Nephron (organoid): ENCODE measurements around the gene KDM4B.

Experiments used
- H3K27ac Mint-ChIP-seq, 3 experiments: 2 replicates each; pipeline ENCODE4 v1.8.0; 2020; ENCODE audit warnings: mixed read lengths in 3 of 3, mild to moderate bottlenecking in 2 of 3, moderate library complexity in 1 of 3
- H3K27me3 Mint-ChIP-seq: 2 replicates; pipeline ENCODE4 v1.8.0; 2021; ENCODE audit warnings: low read depth, mild to moderate bottlenecking, moderate library complexity, mixed read lengths
- H3K36me3 Mint-ChIP-seq: 2 replicates; pipeline ENCODE4 v1.8.0; 2020; ENCODE audit warnings: low read depth, mixed read lengths
- H3K4me1 Mint-ChIP-seq: 2 replicates; pipeline ENCODE4 v1.8.0; 2020; ENCODE audit warnings: mixed read lengths
- H3K4me3 Mint-ChIP-seq, 3 experiments: 2 replicates each; pipeline ENCODE4 v1.8.0; 2020; ENCODE audit warnings: mild to moderate bottlenecking in 3 of 3, mixed read lengths in 3 of 3, moderate library complexity in 2 of 3
- H3K9me3 Mint-ChIP-seq: 2 replicates; pipeline ENCODE4 v1.8.0; 2020; ENCODE audit warnings: mixed read lengths
- TF ChIP-seq, protein P1 (sequence below), 3 experiments: fragments of 200-600 bp; sonication (generic); IDR thresholded peaks; one replicate each; pipeline ENCODE4 v1.5.0; 2021; ENCODE audit warnings: antibody characterized with exemption in 3 of 3; ENCODE audit not compliant: unreplicated experiment in 3 of 3

The KDM4B gene

DNA sequence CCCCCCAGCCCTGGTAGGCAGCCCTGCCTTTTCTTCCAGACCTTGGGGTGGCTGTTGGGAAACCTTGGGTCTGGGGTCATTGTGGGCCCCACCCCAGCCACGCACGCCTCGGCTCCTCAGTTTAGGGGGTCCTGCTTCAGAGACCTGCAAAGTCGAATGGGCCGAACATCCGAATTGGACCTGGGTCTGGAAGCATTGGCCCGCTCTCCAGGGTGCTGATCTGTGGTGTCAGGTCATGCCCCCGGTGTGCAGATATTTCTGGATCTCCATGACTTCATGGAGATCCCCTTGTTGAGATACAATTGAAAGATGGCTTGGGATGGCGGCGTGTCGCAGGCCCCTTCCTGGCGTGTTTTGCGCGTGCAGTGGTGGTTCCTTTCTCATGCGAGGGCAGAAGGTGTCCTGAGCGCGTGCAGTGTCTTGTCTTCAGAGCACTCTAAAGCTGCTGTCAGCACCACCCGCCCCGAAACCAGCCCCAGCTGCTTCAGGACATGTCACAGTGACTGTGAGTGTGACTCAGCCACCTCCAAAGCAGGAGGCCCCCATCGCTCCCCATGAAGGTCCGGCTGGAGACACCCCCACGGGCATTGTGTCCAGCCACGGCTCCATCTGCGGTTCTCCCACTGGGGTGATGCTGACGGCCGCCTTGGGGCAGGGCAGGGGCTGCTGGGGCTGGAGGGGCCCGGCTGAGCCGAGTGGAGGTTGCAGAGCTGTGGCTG, 112.7 kb downstream of the KDM4B start:
- Mint-ChIP-seq H3K4me1 (peaks cover 28% of the 10 kb centered on the region), H3K27me3 (no peaks in the 10 kb centered on the region), H3K9me3 (no peaks in the 10 kb centered on the region), H3K27ac (no peak overlapping the region), H3K4me3 (no peak overlapping the region), H3K36me3 (peaks cover 37% of the 10 kb centered on the region)
- TF ChIP-seq, protein P1, sequence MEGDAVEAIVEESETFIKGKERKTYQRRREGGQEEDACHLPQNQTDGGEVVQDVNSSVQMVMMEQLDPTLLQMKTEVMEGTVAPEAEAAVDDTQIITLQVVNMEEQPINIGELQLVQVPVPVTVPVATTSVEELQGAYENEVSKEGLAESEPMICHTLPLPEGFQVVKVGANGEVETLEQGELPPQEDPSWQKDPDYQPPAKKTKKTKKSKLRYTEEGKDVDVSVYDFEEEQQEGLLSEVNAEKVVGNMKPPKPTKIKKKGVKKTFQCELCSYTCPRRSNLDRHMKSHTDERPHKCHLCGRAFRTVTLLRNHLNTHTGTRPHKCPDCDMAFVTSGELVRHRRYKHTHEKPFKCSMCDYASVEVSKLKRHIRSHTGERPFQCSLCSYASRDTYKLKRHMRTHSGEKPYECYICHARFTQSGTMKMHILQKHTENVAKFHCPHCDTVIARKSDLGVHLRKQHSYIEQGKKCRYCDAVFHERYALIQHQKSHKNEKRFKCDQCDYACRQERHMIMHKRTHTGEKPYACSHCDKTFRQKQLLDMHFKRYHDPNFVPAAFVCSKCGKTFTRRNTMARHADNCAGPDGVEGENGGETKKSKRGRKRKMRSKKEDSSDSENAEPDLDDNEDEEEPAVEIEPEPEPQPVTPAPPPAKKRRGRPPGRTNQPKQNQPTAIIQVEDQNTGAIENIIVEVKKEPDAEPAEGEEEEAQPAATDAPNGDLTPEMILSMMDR (IDR thresholded peaks at IDR 0.05; ENCODE audit: unreplicated experiment in 3 of 3) = no peak

DNA sequence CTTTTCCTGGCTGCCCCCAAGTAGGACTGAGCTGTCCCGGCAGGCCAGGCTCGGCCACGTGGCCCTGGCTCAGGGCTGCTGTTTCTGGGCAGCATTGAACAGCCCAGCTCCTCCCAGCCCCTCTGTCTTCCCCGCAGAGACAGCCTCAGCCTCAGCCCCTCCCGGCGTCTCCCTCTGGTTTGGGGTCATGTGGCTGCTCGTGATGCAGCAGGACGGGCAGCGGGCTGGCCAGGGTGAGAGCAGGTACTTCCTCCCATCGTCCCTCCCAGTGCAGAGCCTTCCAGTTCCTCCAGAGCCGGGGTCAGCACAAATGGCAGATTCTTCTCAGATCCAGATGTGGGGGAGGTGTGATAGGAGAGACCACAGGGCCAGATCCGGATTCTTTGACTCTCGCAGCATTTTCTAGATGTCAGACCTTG, 114.6 kb downstream of the KDM4B start:
- H3K27ac Mint-ChIP-seq = peak overlapping the region in 2 of 3 experiments; percentile 11 to 36
- H3K4me3 Mint-ChIP-seq = no peak overlapping the region
- TF ChIP-seq, protein P1 (IDR thresholded peaks at IDR 0.05; ENCODE audit: unreplicated experiment in 3 of 3) = no peak
- no peaks in the 10 kb centered on the region for H3K27me3 Mint-ChIP-seq
- peaks cover 37% of the 10 kb centered on the region for H3K36me3 Mint-ChIP-seq
- peaks cover 28% of the 10 kb centered on the region for H3K4me1 Mint-ChIP-seq
- H3K9me3 Mint-ChIP-seq = no peaks in the 10 kb centered on the region

DNA sequence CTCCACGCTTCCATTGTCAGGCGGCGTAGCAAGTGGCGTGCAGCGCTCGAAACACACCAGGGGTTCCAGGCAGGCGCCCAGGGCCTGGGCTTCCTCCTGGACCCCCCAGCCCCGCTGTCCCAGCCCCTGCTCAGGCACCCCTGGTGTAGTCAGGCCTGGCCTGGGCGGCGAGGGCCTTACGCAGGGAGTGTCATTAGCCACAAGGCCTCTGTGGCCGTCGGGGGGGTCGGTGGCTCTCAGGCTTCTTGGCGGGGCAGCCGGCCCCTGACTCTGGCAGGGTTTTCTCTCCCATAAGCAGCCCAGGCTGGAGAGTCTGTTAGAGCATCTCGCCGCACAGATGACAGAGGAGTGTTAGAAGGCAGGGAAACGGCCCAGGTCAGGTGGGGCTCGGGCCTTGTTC, 116.7 kb downstream of the KDM4B start:
- H3K36me3 Mint-ChIP-seq = peaks cover 33% of the 10 kb centered on the region

DNA sequence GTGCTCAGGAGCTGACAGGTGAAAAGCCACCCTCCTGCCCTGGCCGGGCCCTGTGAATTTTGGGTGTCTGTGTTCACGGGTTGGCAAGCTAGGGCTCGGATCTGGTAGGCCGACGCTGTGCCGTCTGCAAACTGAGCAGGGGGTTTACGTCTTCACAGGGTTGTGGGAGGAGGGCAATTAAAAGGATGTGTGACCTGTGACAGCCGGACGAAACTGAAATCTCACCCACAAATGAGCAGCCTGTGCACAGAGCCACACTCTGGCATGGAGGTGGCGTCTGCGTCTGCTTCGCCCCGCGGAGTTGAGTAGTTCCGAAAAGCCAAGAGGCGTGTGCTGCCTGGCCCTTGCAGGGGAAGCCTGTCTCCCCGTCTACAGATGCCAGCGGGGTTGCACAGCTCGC, 117.3 kb downstream of the KDM4B start:
- no peak overlapping the region for H3K27ac Mint-ChIP-seq
- peaks cover 30% of the 10 kb centered on the region for H3K36me3 Mint-ChIP-seq
- TF ChIP-seq, protein P1 (IDR thresholded peaks at IDR 0.05; ENCODE audit: unreplicated experiment in 3 of 3) = no peak
- H3K4me3 Mint-ChIP-seq = no peak overlapping the region
- no peaks in the 10 kb centered on the region for H3K27me3 Mint-ChIP-seq
- peaks cover 26% of the 10 kb centered on the region for H3K4me1 Mint-ChIP-seq
- H3K9me3 Mint-ChIP-seq = no peaks in the 10 kb centered on the region

More for the DNA sequence above, 116.7 kb downstream of the KDM4B start:
- Mint-ChIP-seq H3K9me3 (no peaks in the 10 kb centered on the region), H3K4me1 (peaks cover 23% of the 10 kb centered on the region), H3K4me3 (no peak overlapping the region), H3K27ac (no peak overlapping the region), H3K27me3 (no peaks in the 10 kb centered on the region)
- TF ChIP-seq, protein P1 (IDR thresholded peaks at IDR 0.05; ENCODE audit: unreplicated experiment in 3 of 3) = no peak

DNA sequence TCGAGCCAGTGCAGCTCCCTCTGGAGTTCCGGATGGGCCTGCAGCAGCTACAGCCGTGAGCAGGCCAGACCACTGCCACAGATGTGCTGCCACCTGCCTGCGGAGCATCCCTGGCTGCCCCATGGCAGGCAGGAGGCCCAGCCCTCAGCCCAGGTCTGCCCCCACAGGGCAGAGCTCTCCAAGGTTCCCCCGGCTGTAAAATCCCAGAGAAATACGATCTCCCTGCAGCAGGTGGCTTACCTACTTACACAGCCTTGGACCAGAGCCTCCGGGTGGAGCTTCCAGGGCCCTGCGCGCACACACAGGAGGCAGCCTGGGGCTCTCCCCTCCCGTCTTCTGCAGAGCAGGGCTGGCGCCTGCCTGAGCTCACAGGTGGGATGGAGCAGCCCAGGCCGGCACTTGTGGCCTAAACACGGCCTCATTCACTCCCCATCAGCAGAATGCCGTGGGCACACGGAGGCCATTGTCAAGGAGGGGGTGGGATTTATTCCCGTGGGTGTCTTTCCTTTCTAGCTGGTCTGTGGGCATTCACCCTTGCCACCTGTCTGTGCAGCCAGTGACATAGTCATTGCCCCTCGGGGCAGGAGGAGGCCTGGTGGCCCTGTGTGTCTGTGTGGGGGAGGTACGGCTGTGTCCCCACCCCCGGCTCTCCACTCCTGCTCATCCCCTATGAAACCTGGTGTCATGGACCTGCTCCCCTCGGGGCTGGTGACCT, 118.0 kb downstream of the KDM4B start:
- Mint-ChIP-seq H3K36me3 (peaks cover 26% of the 10 kb centered on the region), H3K27me3 (no peaks in the 10 kb centered on the region), H3K9me3 (no peaks in the 10 kb centered on the region), H3K4me3 (no peak overlapping the region), H3K4me1 (peaks cover 33% of the 10 kb centered on the region), H3K27ac (no peak overlapping the region)
- TF ChIP-seq, protein P1 (IDR thresholded peaks at IDR 0.05; ENCODE audit: unreplicated experiment in 3 of 3) = no peak
